HCT116 (cell line): ENCODE data around the gene GPX4. TPM values are rescaled to one million over a fixed set of nuclear protein-coding genes. Genes with fewer than 3 reads are reported as not detected.

Experiments
- ATAC-seq: fragments of 200-7000 bp; cut with Tn5 transposase; 2 replicates; pipeline ENCODE4 v1.9.1; 2020; ENCODE audit warnings: mild to moderate bottlenecking, moderate library complexity
- BruUV-seq: library from RNA; stranded (reverse); fragments of 400-500 nt; replicated peaks from 2 replicates; lab custom pipeline; 2021; lab: Mats Ljungman, UMichigan
- CTCF ChIA-PET: fragments of 300-600 bp; sonication (Branson Sonifier 250); formaldehyde crosslinking; loops from one replicate; lab custom pipeline; 2021; ENCODE audit warnings: antibody characterized with exemption; lab: Charles Lee
- POLR2A ChIA-PET: fragments of 300-600, 350-600 bp; sonication (Branson Sonifier 250); formaldehyde crosslinking; loops from one replicate; lab custom pipeline; 2021; ENCODE audit warnings: antibody characterized with exemption; lab: Charles Lee
- RAD21 ChIA-PET, 2 experiments: fragments of 300-600 bp; sonication (Branson Sonifier 250); formaldehyde crosslinking; loops; one replicate each; lab custom pipeline; 2023; ENCODE audit warnings: low total read pairs in 2 of 2; ENCODE audit not compliant: uncharacterized antibody in 2 of 2, unreplicated experiment in 2 of 2, low non-redundant PET in 1 of 2; lab: Charles Lee
- DNase-seq: peaks from one replicate; pipeline ENCODE4 v3.0.0-alpha.2; 2010; ENCODE audit warnings: low read depth, low spot score
- H2AFZ ChIP-seq: fragments of 200-600 bp; shearing (Covaris generic), sonication (generic); 2 replicates; pipeline ENCODE4 v1.6.1; 2017; ENCODE audit warnings: low read depth, mixed run types, mixed read lengths, antibody characterized with exemption, low read length; ENCODE audit not compliant: poor library complexity, severe bottlenecking
- H3K27ac ChIP-seq: 2 replicates; pipeline ENCODE4 v1.5.1; 2012; ENCODE audit warnings: low read depth, low read length
- H3K27me3 ChIP-seq: fragments of 200-600 bp; sonication (generic); 2 replicates; pipeline ENCODE4 v1.6.1; 2016; ENCODE audit warnings: mixed run types, low read length, mixed read lengths; ENCODE audit not compliant: insufficient read depth
- H3K36me3 ChIP-seq, 2 experiments: fragments of 200-500 bp in 1 of 2; fragments of 200-600 bp in 1 of 2; sonication (Bioruptor generic) in 1 of 2; sonication (generic) in 1 of 2; 2 replicates each; pipeline versions ENCODE4 v1.5.1 to v1.6.1; 2014 to 2016; ENCODE audit warnings: low read length in 2 of 2, inconsistent platforms in 1 of 2, mixed read lengths in 1 of 2, mixed run types in 1 of 2; ENCODE audit not compliant: insufficient read depth in 2 of 2, control insufficient read depth in 1 of 2
- H3K4me1 ChIP-seq, 2 experiments: fragments of 200-600 bp in 1 of 2; sonication (generic) in 1 of 2; 2 replicates each; pipeline versions ENCODE4 v1.5.1 to v1.6.1; 2012 to 2017; ENCODE audit warnings: low read length in 2 of 2, inconsistent platforms in 1 of 2, mild to moderate bottlenecking in 1 of 2, mixed read lengths in 1 of 2, mixed run types in 1 of 2, moderate library complexity in 1 of 2; ENCODE audit not compliant: insufficient read depth in 2 of 2, control insufficient read depth in 1 of 2
- H3K4me2 ChIP-seq: fragments of 200-600 bp; sonication (generic); 2 replicates; pipeline ENCODE4 v1.6.1; 2017; ENCODE audit warnings: mixed run types, low read length, mixed read lengths
- H3K4me3 ChIP-seq, 2 experiments: fragments of 200-600 bp in 1 of 2; sonication (generic) in 1 of 2; replicated peaks in 1 of 2; 2 replicates each; pipeline ENCODE4 v1.5.1; 2011 to 2016; ENCODE audit warnings: low read length in 2 of 2, control low read depth in 1 of 2, low read depth in 1 of 2, mild to moderate bottlenecking in 1 of 2, mixed read lengths in 1 of 2, mixed run types in 1 of 2
- H3K79me2 ChIP-seq: fragments of 200-600 bp; sonication (generic); 2 replicates; pipeline ENCODE4 v1.6.1; 2017; ENCODE audit warnings: mild to moderate bottlenecking, mixed run types, low read length, moderate library complexity, mixed read lengths; ENCODE audit not compliant: insufficient read depth
- H3K9ac ChIP-seq: fragments of 200-600 bp; sonication (generic); 2 replicates; pipeline ENCODE4 v1.6.1; 2016; ENCODE audit warnings: low read length, mixed read lengths
- H3K9me2 ChIP-seq: fragments of 200-600 bp; sonication (generic), shearing (Covaris generic); 2 replicates; pipeline ENCODE4 v1.6.1; 2017; ENCODE audit warnings: mixed run types, mild to moderate bottlenecking, moderate library complexity; ENCODE audit not compliant: insufficient read depth
- H3K9me3 ChIP-seq, 2 experiments: fragments of 200-500 bp in 1 of 2; fragments of 200-600 bp in 1 of 2; sonication (Bioruptor generic) in 1 of 2; sonication (generic) in 1 of 2; 2 replicates each; pipeline ENCODE4 v1.6.1; 2014 to 2017; ENCODE audit warnings: low read length in 2 of 2, mixed read lengths in 2 of 2, inconsistent platforms in 1 of 2, low read depth in 1 of 2, mild to moderate bottlenecking in 1 of 2, mixed run types in 1 of 2, moderate library complexity in 1 of 2; ENCODE audit not compliant: control insufficient read depth in 1 of 2, insufficient read depth in 1 of 2
- H4K20me1 ChIP-seq: fragments of 200-600 bp; sonication (generic), shearing (Covaris generic); 2 replicates; pipeline ENCODE4 v1.6.1; 2017; ENCODE audit warnings: mixed run types, mild to moderate bottlenecking, moderate library complexity; ENCODE audit not compliant: insufficient read depth
- CEBPB ChIP-seq: IDR thresholded peaks from 2 replicates; pipeline ENCODE4 v1.6.1; 2012; ENCODE audit warnings: low read depth
- EGR1 ChIP-seq: IDR thresholded peaks from 2 replicates; pipeline ENCODE4 v1.6.1; 2012; ENCODE audit warnings: low read depth
- EZH2phosphoT487 ChIP-seq: fragments of 200-600 bp; IDR thresholded peaks from 2 replicates; pipeline ENCODE4 v1.6.1; 2018; ENCODE audit warnings: antibody characterized with exemption, borderline replicate concordance
- JUND ChIP-seq: IDR thresholded peaks from 2 replicates; pipeline ENCODE4 v1.6.1; 2012
- POLR2AphosphoS5 ChIP-seq: IDR thresholded peaks from 2 replicates; pipeline ENCODE4 v1.6.1; 2011; ENCODE audit warnings: mild to moderate bottlenecking, low read depth, low read length, moderate library complexity
- RAD21 ChIP-seq: IDR thresholded peaks from 2 replicates; pipeline ENCODE4 v1.6.1; 2012; ENCODE audit warnings: low read depth, mild to moderate bottlenecking
- SIN3A ChIP-seq: IDR thresholded peaks from 2 replicates; pipeline ENCODE4 v1.6.1; 2012; ENCODE audit warnings: low read depth
- SP1 ChIP-seq: IDR thresholded peaks from 2 replicates; pipeline ENCODE4 v1.6.1; 2012; ENCODE audit warnings: low read depth
- SRF ChIP-seq: IDR thresholded peaks from 2 replicates; pipeline ENCODE4 v1.6.1; 2012; ENCODE audit warnings: low read depth
- TCF7L2 ChIP-seq: IDR thresholded peaks from 2 replicates; pipeline ENCODE4 v1.7.0; 2011; ENCODE audit warnings: borderline replicate concordance, inconsistent platforms; ENCODE audit not compliant: insufficient read depth, insufficient read length; ENCODE audit errors: extremely low read depth
- YY1 ChIP-seq: IDR thresholded peaks from 2 replicates; pipeline ENCODE4 v1.6.1; 2011; ENCODE audit warnings: low read length, low read depth, moderate library complexity, mild to moderate bottlenecking; ENCODE audit not compliant: insufficient replicate concordance; ENCODE audit errors: extremely low read depth
- ZBTB33 ChIP-seq: IDR thresholded peaks from 2 replicates; pipeline ENCODE4 v1.6.1; 2011; ENCODE audit warnings: mild to moderate bottlenecking, low read length, moderate library complexity; ENCODE audit not compliant: insufficient replicate concordance; ENCODE audit errors: extremely low read depth
- ZFX ChIP-seq: fragments of 450-650 bp; IDR thresholded peaks from 2 replicates; pipeline ENCODE4 v1.6.1; 2017
- ZNF274 ChIP-seq: fragments of 200-500 bp; sonication (Bioruptor generic); IDR thresholded peaks from 2 replicates; pipeline ENCODE4 v1.6.1; 2014; ENCODE audit warnings: mild to moderate bottlenecking, low read depth, low read length, inconsistent platforms
- intact Hi-C: fragments of 100-400 bp; cut with micrococcal nuclease; formaldehyde crosslinking; loops from 2 replicates; pipeline ENCODE4 v1.10.0; 2022
- total RNA-seq: library from RNA; stranded (reverse); gene quantifications from one replicate; pipeline ENCODE4 v1.2.1, GENCODE V29; 2021; ENCODE audit not compliant: unreplicated experiment
- TF ChIP-seq, protein P1 (sequence below): IDR thresholded peaks from 2 replicates; pipeline ENCODE4 v1.6.1; 2012
- TF ChIP-seq, protein P2 (sequence below): IDR thresholded peaks from 2 replicates; pipeline ENCODE4 v1.6.1; 2012; ENCODE audit warnings: low read depth

Gene GPX4
- total RNA-seq, 1 experiment from 2014 or later, result 481 TPM

GRCh38 chr19:1133471-1133929 is 29.7 kb downstream of the GPX4 start:
- Histone ChIP-seq H4K20me1 (no peaks in the 10 kb centered on the region), H3K9me3 (no peaks in the 10 kb centered on the region), H3K27ac (no peak overlapping the region; the same call in 1 of the 2 replicates), H3K4me1 (peaks cover 0 to 8% of the 10 kb centered on the region in 2 experiments; a peak in 2 of 4 replicates), H3K4me3 (no peak overlapping the region), H3K79me2 (peaks cover 32% of the 10 kb centered on the region; the same call in 1 of the 2 replicates), H2AFZ (no peak overlapping the region), H3K9ac (no peak overlapping the region), H3K9me2 (no peaks in the 10 kb centered on the region), H3K36me3 (peaks cover 0 to 8% of the 10 kb centered on the region in 2 experiments; a peak in 1 of 4 replicates), H3K27me3 (no peaks in the 10 kb centered on the region), H3K4me2 (no peak overlapping the region)
- intact Hi-C loops, result no loop called here
- peak; percentile 34 for DNase-seq
- ChIA-PET RAD21 (interaction anchor here in 1 of 2 experiments (0.6 kb wide), 1 partner anchor 363 kb away, joined by 3 read pairs; no protein-coding TSS in a partner anchor), CTCF (no interaction called here), POLR2A (interaction anchor here (1.1 kb wide), 1 partner anchor 10 kb away, joined by 4 read pairs; no protein-coding TSS in a partner anchor)
- peak; percentile 90 for ATAC-seq
- TF ChIP-seq EGR1, result no peak
- TF ChIP-seq SIN3A, result no peak
- TF ChIP-seq JUND, result no peak
- no peak for TF ChIP-seq ZFX
- no peak for TF ChIP-seq SP1
- no peak for TF ChIP-seq CEBPB
- no peak for TF ChIP-seq ZBTB33
- no peak for TF ChIP-seq SRF
- no peak for TF ChIP-seq YY1
- no peak for TF ChIP-seq RAD21
- TF ChIP-seq POLR2AphosphoS5, result no peak
- no peak for TF ChIP-seq EZH2phosphoT487
- TF ChIP-seq, protein P1, sequence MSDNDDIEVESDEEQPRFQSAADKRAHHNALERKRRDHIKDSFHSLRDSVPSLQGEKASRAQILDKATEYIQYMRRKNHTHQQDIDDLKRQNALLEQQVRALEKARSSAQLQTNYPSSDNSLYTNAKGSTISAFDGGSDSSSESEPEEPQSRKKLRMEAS, result no peak
- TF ChIP-seq, protein P2, sequence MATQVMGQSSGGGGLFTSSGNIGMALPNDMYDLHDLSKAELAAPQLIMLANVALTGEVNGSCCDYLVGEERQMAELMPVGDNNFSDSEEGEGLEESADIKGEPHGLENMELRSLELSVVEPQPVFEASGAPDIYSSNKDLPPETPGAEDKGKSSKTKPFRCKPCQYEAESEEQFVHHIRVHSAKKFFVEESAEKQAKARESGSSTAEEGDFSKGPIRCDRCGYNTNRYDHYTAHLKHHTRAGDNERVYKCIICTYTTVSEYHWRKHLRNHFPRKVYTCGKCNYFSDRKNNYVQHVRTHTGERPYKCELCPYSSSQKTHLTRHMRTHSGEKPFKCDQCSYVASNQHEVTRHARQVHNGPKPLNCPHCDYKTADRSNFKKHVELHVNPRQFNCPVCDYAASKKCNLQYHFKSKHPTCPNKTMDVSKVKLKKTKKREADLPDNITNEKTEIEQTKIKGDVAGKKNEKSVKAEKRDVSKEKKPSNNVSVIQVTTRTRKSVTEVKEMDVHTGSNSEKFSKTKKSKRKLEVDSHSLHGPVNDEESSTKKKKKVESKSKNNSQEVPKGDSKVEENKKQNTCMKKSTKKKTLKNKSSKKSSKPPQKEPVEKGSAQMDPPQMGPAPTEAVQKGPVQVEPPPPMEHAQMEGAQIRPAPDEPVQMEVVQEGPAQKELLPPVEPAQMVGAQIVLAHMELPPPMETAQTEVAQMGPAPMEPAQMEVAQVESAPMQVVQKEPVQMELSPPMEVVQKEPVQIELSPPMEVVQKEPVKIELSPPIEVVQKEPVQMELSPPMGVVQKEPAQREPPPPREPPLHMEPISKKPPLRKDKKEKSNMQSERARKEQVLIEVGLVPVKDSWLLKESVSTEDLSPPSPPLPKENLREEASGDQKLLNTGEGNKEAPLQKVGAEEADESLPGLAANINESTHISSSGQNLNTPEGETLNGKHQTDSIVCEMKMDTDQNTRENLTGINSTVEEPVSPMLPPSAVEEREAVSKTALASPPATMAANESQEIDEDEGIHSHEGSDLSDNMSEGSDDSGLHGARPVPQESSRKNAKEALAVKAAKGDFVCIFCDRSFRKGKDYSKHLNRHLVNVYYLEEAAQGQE, result no peak
- TF ChIP-seq ZNF274, result no peak
- TF ChIP-seq TCF7L2, result no peak
- BruUV-seq, result no TSS peak
